Stimulated activated CD4-positive, alpha-beta T cell treated with anti-CD3 and anti-CD28 coated beads, Interleukin-1b, Interleukin-23, amount 100 ng/mL, for 1 hour (primary cell): ENCODE results near the gene SPOCK1.

Experiments used
- DNase-seq, 2 donors: peaks; one replicate each; pipeline ENCODE4 v3.0.0-alpha.2; 2020; ENCODE audit warnings: low read depth in 2 of 2

The SPOCK1 gene

GRCh38 chr5:137329586-137330296 is 169.4 kb downstream of the SPOCK1 start:
- DNase-seq: no peak

GRCh38 chr5:137328991-137329390 is 170.1 kb downstream of the SPOCK1 start:
- DNase-seq: no peak

GRCh38 chr5:137328463-137328862 is 170.7 kb downstream of the SPOCK1 start:
- DNase-seq: no peak

- no peak for DNase-seq
Observed at GRCh38 chr5:137325721-137326120, 173.4 kb downstream of the SPOCK1 start.

GRCh38 chr5:137320056-137321045 is 178.8 kb downstream of the SPOCK1 start:
- no peak for DNase-seq

GRCh38 chr5:137318027-137318426 is 181.1 kb downstream of the SPOCK1 start:
- no peak for DNase-seq

GRCh38 chr5:137316346-137316736 is 182.8 kb downstream of the SPOCK1 start:
- no peak for DNase-seq

GRCh38 chr5:137315534-137316345 is 183.4 kb downstream of the SPOCK1 start:
- no peak for DNase-seq

- DNase-seq: no peak
Observed at GRCh38 chr5:137315109-137315508, 184.0 kb downstream of the SPOCK1 start.

- DNase-seq: no peak
Observed at GRCh38 chr5:137313526-137314175, 185.5 kb downstream of the SPOCK1 start.

GRCh38 chr5:137312011-137312410 is 187.1 kb downstream of the SPOCK1 start:
- DNase-seq: no peak

GRCh38 chr5:137310051-137310730 is 188.9 kb downstream of the SPOCK1 start:
- DNase-seq: no peak

GRCh38 chr5:137309290-137309689 is 189.8 kb downstream of the SPOCK1 start:
- DNase-seq: no peak

- DNase-seq: no peak
Observed at GRCh38 chr5:137308311-137308710, 190.8 kb downstream of the SPOCK1 start.

- no peak for DNase-seq
Observed at GRCh38 chr5:137306903-137307302, 192.2 kb downstream of the SPOCK1 start.

- DNase-seq: no peak
Observed at GRCh38 chr5:137305971-137306602, 193.0 kb downstream of the SPOCK1 start.

- DNase-seq: no peak
Observed at GRCh38 chr5:137304226-137304874, 194.8 kb downstream of the SPOCK1 start.

GRCh38 chr5:137303509-137303908 is 195.6 kb downstream of the SPOCK1 start:
- no peak for DNase-seq

- no peak for DNase-seq
Observed at GRCh38 chr5:137300411-137301240, 198.5 kb downstream of the SPOCK1 start.
